ENCODE measurements around the gene VAT1L. TPM values are rescaled to one million over a fixed set of nuclear protein-coding genes. Genes with fewer than 3 reads are reported as not detected.
A peak's percentile ranks its signal among the peaks of the same experiment; 100 is the strongest.

The VAT1L gene
- total and polyA plus RNA-seq, 2 donors (not counting 3 experiments of a cell fraction or from before 2014, with no cell fraction given): 0.46 to 1.5 TPM

- Histone ChIP-seq H3K4me3 (replicated peaks in 1 of 3; ENCODE audit: insufficient read depth in 1 of 3, low read depth in 1 of 3, low read length in 3 of 3) (no peak overlapping the region), H3K4me1 (ENCODE audit: control insufficient read depth, extremely low read depth, insufficient read depth, low read length) (peaks cover 14% of the 10 kb centered on the region), H2AFZ (ENCODE audit: low read depth, low read length) (peak overlapping the region; percentile 63), H3K79me2 (ENCODE audit: control insufficient read depth, insufficient read depth, low read length) (no peaks in the 10 kb centered on the region), H3K27me3 (ENCODE audit: control insufficient read depth in 2 of 2, insufficient read depth in 2 of 2, low read length in 2 of 2) (no peaks in the 10 kb centered on the region), H3K9me3 (replicated peaks; ENCODE audit: control insufficient read depth, insufficient read depth, low read length) (no peaks in the 10 kb centered on the region), H3K36me3 (ENCODE audit: control insufficient read depth in 2 of 2, extremely low read depth in 1 of 2, insufficient read depth in 2 of 2, low read length in 2 of 2) (no peaks in the 10 kb centered on the region), H3K9me1 (replicated peaks; ENCODE audit: control insufficient read depth, extremely low read depth, insufficient read depth, low read length) (no peaks in the 10 kb centered on the region), H3K4me2 (ENCODE audit: insufficient read depth, low read length) (peak overlapping the region; percentile 72), H3K9ac (replicated peaks; ENCODE audit: extremely low read depth, insufficient read depth, low read length) (peak overlapping the region; percentile 89), H4K20me1 (replicated peaks; ENCODE audit: control insufficient read depth, extremely low read depth, insufficient read depth, low read length) (no peaks in the 10 kb centered on the region), H3K27ac (ENCODE audit: insufficient read depth, low read depth, low read length) (peak overlapping the region; percentile 99)
- dilution Hi-C loops (cut with MboI; ENCODE audit: extremely low pct_ligation_motif_present, low sequenced_read_pairs): no loop called here
- intact Hi-C loops (cut with micrococcal nuclease): loop anchor here (1.0 to 2.0 kb wide), 5 partner anchors 43 to 247 kb away; partner anchors contain the start of genes NUDT7 and VAT1L
- ChIA-PET CTCF (interaction anchor here (0.6 to 2.0 kb wide), 9 partner anchors 19 to 169 kb away, joined by 3 to 8 read pairs (median 3); partner anchors contain the start of gene NUDT7), POLR2A (interaction anchor here (0.6 to 1.0 kb wide), 3 partner anchors 44 to 112 kb away, joined by 3 to 6 read pairs (median 3); partner anchors contain the start of gene NUDT7)
- TF ChIP-seq POLR2AphosphoS5 (IDR thresholded peaks at IDR 0.05; ENCODE audit: insufficient read depth, low read depth, low read length) (peak; percentile 43), POLR2A (IDR thresholded peaks at IDR 0.05; ENCODE audit: low read depth, low read length) (peak; percentile 53), EZH2 (IDR thresholded peaks at IDR 0.05; ENCODE audit: borderline replicate concordance, low read depth, low read length, severe bottlenecking) (no peak), CTCF (IDR thresholded peaks at IDR 0.05; ENCODE audit: extremely low read depth in 1 of 2, insufficient read depth in 1 of 2, low read depth in 1 of 2, low read length in 2 of 2) (no peak), JUN (IDR thresholded peaks at IDR 0.05; ENCODE audit: borderline replicate concordance, insufficient read depth, insufficient read length, low read depth) (peak; percentile 87), FOS (IDR thresholded peaks at IDR 0.05; ENCODE audit: borderline replicate concordance, insufficient read depth, low read length) (peak; percentile 75), GATA2 (IDR thresholded peaks at IDR 0.05; ENCODE audit: insufficient read depth, insufficient read length, low read depth, low read length) (no peak)
- BruUV-seq (replicated peaks): TSS peak; percentile 87
- peak; percentile 89 for DNase-seq (ENCODE audit: low read depth, low spot score)
- FAIRE-seq: peak; percentile 95
Observed at GRCh38 chr16:77833921-77834634, 45.7 kb downstream of the VAT1L start.
